OCI-M1 (cell line): ENCODE results near the gene NATD1.
A peak's percentile ranks its signal among the peaks of the same experiment; 100 is the strongest.

ENCODE experiments used
- DNase-seq: peaks from one replicate; lab custom pipeline; 2025; lab: John Stamatoyannopoulos, UW

NATD1 gene, protein sequence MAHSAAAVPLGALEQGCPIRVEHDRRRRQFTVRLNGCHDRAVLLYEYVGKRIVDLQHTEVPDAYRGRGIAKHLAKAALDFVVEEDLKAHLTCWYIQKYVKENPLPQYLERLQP

DNA sequence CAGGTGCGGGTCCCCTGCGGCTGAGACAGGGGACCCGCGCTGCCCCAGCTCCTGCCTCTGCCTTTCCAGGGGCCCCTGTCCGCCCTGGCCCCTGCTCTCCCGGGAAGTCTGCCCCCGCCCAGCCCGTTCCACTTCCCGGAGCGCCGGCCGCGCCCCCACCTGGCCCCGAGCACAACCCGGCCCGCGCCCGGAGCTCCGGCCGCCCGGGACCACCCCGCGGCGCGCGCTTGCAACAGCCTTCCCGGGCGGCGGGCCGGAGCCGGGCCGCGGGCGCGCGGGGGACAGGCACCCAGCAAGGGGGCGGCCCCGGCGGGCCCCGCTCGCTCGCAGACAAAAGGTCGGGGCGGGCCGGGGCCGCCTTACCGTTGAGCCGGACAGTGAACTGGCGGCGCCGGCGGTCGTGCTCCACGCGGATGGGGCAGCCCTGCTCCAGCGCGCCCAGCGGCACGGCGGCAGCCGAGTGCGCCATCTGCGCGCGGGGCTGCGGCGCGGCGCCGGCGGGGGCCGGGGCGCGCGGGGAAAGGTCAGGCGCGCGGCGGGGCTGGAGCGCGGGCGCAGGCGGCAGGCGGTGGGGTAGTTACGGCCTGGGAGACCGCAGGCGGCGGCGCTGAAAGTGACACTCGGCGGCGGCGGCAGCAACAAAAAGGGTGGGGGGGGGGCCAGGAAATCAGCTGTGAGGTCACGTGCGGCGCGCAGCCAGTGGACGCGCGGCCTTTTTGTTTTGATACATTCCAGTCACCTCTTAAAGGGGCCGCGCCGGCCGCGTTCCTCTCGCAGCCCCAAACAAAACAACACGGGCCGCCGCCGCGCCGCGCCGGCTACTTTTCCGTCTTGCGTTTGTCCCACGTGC, at the start of gene NATD1:
Gene NATD1 (minus strand): TSS at position 615 of the 850 bp plus-strand sequence. CDS start 146 bp downstream, at position 469.
- peak; percentile 94 for DNase-seq

DNA sequence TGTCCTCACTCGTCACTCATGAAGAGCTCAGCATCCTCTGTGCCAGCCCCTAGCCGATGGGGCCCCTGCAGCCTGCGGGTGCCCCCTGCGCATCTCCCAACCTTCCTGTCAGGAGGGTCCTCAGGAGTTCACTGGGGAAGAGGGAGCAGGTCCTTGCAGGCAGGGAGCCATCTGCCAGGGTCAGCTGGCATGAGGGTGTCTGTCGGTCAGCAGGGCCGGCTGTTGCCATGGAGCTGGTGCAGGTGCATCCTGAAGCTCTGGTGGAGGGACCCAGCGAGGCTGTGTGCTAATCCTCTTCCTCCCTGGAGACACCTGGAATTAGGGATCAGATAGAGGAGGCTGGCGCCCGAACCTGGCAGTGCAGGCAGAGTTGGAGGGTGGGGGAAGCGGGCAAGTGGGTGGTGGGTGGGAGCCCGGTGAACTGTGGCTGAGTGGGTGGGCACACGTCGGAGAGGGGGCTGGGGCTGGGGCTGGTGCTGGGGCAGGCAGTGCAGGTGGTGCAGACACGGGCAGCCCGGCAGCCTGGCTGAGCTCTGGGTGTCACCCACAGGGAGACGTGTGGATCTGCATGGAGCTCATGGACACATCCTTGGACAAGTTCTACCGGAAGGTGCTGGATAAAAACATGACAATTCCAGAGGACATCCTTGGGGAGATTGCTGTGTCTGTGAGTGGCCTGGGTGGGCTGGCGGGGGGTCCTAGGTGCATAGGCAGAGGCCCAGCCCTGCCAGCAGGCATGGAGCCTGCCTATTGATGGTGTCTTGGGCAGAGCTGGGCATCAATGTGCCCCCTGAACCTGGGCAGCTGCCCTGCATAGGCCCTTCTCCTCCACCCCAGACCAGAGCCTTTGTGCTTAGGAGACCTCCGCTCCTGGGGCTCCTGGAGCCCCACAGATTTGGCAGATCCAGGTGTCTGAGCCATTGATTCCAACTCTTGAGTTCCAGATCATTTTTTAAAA, 48.7 kb upstream of the NATD1 start:
- DNase-seq: no peak

DNA sequence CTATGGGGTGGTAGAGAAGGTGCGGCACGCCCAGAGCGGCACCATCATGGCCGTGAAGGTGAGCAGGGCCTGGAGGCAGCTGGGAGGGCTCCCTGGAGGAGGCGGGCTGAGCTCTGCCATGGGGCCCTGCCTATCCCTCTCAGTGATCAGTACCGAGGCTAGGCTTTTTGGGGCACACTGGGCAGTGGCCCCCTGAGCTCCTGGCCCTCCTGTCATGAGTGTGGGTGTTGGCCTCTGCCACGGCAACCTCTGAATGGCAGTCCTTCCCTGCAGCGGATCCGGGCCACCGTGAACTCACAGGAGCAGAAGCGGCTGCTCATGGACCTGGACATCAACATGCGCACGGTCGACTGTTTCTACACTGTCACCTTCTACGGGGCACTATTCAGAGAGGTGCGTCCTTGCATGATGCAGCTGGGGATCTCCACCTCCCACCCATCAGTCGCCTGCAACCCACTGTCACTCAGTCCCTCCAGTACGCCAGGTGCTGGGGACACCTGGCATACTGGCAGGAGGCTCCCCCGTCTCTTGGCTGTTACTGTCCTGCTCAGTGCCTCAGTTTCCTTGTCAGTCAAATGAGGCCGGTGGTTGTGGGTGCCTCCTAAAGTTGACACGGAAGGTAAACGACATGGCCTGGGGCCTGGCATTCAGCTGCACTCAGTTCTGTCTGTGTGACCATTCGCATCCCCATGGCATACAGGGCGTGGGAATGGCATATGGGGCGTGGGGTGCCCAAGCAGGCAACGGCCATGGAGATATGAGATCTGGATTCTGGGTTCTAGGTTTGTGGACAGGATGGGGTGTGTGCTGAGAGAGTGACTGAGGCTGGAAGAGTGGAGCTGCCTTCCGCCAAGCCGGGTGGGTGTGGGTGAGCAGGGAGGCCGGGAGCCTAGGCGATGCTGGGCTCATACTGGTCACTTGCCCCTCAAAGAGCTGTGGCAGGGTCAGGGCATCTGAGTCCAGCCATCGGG, 47.7 kb upstream of the NATD1 start:
- no peak for DNase-seq

DNA sequence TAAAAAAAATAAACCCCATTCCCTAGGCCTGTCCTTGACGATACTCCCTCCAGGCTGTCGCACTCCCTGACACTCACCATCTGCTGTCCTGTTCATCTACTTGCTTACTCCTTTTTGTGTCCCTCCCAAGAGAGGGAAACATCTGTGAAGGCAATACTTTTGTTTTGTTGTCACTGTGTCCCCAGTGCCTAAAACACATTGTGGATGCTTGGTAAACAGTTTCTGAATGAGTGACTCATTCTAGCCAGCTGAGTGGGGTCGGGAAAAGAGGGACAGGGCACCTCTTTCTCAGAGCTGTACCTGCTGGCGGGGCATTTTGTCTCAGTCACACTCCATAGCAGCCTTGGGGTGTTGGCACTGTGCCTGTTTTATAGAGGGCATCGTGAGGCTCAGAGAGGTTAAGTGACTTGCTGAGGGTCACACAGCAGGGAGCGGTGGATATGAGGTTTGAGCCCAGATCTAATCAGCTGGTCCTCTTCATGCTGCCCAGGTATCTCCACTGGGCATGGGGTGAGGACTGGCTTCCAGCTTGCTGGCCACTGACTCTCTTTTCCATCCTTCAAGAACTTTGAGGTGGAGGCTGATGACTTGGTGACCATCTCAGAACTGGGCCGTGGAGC, 46.9 kb upstream of the NATD1 start:
- no peak for DNase-seq

DNA sequence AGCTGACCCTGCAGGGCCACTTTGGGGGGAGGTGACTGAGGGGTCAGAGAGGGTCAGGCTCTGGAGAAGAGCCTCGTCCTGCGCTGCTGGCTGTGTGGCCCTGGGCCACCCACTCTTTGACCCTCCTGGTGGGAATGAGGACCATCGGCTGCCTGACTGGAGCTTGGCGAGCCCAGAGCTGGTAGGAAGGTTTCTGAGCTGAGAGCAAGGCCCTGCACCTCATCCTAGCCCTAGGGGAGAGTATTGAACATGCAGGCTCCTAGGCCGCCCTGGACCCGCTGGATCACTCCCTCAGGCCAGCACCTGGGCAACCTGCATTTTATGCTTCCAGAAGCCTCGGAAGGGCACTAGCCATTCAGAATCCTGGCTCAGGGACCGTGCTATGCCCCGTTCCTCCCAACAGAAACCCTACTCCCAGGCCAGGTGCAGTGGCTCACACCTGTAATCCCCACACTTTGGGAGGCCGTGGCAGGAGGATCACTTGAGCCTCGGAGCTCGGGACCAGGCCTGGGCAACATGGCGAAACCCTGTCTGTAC, 45.8 kb upstream of the NATD1 start:
- DNase-seq: no peak

DNA sequence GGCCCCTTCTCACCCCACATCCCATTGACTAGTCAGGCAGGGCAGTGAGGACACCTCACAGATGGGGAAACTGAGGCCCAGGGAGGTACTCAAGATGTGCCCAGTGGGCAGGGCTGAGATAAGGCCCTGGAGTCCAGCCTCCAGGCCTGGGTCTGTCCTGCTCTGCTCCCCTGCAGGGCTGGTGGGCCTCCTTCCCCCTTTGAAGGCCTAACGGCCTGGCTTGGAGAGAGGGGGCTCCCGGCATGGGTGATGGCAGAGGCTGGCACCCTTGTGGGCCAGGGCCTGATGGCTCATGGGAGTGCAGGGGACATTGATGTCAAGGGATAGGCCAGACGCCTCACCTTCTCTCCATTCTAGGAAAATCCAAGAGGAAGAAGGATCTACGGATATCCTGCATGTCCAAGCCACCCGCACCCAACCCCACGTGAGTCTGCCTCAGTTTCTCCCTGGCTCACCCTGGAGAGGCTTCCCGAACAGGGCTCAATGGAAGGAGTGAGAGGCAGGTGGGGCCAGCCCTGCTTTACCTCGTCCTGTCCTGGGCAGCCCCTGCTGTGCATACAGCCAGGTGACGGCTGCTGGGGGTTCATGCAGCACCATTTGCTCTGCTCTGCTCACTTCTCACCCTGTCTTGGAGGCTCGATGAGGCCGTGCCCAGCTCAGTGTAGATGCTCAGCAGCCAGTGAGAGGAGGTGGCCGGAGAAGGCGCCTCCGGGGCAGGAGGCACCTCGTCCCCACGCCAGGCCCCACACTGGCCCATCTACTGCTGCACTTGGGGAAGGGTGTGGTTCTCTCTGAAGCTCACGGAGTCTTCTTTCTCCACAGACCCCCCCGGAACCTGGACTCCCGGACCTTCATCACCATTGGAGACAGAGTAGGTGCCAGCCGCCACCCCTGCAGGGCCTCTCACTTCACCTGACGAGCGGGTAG, 45.1 kb upstream of the NATD1 start:
- DNase-seq: no peak

DNA sequence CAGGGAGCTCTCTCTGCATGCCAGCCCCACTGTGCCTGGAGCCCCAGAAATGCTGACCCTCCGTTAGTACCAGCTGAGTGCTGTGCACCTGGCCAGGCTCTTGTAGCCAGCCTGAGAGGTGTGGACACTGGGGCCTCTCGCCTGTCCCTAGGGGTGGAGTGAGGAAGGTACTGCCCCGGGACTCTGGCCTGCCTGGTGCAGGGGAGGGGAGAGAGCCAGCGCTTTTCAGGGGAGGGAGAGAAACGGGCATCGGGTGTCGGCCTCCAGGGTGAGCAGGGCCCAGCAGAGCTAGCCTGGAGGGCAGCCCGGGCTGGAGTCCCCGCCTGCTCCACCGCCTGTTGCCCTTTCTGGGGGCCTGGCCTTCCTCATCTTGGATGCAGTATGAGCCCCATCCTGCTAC, 44.4 kb upstream of the NATD1 start:
- no peak for DNase-seq

DNA sequence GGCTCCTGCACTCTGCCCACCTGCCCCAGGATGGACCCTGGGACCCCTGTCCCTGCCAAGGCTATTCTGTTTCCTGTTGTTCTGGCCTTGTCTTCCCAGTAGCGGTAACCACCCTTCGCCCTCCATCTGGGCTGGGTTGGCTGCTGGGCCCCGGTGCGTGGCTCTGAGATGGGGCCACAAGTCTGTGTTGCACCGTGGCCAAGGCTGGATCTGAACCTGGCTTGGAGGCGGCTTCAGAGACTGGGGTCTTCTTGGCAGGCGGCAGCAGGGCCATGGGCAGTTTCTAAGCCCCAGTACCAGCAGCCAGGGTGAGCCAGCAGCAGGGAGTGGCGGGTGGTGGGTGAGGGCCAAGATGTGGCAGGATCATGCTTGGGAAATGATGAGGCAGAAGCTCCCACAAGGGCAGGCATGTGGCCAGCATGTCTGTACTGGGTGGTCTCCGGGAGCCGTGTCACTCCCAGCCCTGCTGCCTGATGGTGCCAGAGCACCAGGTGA, 43.9 kb upstream of the NATD1 start:
- no peak for DNase-seq

DNA sequence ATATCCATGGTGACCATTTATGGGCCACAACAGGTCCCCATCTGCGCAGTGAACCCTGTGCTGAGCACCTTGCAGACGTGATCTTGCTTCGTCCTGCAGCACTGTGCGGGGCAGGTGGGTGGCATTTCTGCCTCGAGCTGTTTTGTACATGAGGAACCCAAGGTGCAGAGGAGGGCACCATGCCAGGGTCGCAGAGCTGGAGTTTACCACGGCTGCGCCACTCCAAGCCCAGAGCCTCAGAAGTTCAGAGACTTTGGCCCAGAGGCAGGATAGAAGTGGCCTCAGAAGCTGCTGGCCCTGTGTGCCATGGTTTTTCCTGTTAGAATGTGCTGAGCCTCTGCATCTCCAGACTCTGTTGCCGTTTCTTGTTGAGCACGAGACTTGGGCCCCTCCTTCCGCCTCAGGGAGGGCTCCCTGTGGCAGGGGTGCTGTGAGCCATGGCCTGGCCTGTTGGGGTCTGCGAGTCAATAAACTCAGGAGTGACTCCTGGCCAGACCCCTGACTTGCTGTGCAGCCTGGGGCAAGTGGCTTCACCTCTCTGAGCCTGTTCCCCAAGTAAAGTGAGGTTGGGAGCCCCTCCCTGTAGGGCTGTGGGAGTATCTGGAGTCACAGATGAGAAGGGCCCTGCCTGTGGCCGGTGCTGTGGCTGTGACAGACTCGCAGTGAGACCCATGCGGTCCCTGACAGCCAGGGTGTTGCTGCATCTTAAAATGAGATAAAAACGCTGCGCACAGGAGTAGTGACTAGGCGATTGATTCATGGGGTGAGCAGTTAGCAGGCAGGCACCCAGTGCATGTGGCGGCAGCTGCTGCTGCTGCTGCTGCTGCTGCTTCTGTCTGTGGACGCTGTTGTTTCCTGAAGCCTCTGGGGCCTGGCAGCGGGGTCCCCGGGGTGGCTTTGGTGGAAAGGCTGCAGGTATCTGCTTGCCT, 43.2 kb upstream of the NATD1 start:
- peak; percentile 74 for DNase-seq

DNA sequence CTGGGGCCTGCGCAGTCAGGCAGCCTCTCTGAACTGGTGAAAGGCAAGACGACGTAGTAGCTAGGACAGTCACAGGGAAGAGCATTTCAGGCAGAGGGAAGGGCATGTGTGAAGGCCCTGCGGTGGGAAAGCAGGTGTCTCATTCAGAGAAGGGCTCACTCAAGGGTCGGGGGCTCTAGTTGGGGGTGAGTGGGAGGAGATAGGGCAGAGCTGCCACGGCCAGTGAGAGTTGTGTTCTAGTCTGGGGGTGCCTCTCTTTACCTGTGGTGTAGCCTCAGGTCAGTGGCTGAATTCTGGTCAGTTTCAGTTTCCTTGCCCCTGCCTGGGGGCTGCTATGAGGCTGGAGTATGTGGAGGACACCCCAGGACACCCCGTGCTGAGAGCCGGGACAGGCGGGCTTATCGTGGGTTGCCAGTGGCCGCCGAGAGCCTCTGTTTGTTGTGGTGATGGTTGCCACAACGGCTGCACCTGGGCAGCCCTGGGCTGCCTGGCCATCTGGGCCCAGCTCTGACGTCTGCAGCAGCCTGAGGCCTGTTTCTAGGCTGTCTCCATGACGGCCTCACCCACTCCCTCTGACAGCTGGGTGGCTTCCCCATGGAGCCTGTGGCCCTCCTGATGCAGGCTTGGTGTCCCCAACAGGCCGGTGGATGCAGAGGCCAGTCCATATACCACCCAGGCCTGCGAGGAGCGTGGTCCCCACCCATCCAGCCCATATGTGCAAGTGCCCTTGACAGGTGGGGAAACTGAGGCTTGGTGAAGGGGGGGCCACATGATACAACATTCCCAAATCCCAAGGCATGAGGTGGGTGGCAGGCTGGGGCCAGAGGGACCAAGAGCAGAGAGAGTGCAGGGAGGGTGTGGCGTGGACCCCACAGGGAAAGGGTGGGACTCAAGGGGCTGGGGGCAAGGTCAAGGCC, 42.1 kb upstream of the NATD1 start:
- DNase-seq: no peak

DNA sequence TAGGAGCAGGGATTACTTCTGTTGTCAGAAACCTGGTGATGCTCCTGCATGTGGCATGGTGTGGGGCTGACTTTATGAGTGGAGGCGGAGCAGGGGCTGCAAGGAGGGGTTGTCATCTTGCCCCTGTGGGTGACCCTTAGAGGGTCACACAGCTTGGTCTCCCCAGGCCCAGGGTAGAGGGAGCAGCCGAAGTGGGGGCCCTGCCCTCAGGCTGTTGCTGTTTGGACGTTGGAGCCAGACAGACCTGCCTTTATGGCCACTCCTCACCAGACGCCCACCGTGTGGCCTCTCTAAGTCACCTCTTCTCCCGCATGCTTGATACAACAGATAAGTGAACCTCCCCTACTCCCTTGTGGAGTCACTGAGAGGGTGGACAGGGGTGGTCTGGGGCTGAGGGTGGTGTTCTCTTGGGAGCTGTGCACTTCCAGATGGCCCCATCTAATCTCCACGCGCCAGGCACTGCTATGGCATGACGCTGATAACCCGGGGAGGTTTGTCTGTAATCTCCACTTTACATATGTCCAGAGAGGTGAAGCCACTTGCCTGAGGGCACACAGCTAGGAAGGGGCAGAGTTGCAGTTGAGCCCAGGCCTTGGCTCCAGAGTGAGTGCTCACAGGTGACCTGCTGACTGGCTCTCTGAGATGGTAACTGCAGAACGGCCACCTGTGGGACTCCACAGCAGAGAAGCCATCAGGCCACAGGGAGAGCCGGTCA, 41.3 kb upstream of the NATD1 start:
- peak; percentile 50 for DNase-seq

DNA sequence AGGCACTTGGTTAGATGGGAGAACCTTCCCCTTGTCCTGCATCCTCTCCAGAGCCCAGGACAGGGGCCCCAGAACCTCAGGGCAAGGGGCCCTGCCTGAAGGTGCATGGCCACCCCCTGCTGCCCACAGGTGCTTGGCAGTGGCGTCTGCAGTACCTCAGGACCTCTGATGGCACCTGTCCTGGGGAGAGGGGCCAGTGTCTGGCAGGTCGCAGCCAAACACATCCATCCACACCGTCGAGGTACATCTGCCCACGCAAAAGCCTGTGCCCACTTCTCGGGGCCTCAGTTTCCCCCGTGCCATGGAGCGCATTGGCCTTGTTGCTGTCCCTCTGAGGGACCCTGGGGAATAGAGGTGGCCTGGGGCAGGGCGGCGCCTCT, 40.6 kb upstream of the NATD1 start:
- no peak for DNase-seq

DNA sequence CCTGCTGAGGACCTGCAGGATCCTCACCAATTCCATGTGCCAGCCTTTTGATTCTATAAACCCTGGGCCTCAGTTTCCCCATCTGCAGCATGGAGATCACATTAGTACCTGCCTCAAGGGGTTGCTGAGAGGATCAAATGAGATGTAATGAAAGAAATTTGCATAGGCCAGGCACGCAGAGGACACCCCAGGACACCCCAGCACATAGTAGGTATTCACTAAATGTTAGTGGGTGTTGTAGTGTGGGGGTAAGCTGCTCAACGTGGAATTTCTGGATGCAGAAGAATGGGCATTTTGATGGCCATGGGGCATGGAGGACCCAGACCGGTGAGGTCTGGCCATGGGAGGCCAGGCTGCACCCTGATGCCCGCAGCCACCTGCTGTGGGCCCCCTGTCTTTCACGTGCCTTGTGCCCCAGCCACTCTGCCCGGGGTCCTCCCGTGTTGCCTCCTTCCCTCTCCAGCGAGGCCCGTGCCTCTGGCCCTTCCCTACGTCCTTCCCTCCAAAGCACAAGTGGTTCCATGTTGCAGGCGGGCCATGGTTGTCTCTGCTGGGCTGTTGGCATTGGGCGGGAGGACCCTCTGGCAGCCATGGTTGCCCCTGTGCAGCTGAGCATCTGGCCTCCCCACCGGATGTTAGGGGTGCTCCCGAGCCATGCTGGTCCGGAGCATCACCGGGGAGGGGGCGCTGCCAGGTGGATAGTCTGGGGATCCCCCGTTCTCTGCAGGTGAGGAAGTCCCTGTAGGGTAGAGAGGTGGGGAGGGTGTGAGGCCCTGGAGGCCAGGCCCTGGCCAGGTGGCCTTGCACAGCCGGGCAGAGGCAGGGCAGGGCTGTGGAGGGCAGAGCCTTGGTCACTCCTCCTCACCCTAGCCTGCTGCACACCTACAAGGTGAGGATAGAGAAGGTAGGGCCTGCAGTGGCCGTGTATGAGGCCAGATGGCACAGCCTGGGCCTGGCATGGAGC, 39.9 kb upstream of the NATD1 start:
- no peak for DNase-seq

DNA sequence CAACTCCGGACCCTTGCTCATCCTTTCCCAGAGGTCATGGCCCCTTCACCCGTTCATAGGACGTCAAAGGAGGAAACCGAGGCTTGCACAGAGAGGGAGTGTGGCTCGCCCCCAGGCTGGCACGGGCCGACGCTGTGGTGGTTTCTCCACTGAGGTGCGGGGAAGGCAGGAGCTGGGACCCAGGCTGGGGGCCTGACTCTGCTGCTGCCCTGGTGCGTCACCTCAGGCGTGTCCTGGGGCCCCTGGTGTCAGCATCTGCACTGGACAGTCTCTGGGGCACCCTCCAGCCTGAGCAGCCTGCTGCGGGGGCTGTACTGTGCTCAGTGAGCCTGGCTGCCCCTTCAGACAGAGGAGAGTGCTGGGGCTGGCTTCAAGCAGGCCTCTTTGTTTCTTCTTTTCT, 38.7 kb upstream of the NATD1 start:
- DNase-seq: no peak

DNA sequence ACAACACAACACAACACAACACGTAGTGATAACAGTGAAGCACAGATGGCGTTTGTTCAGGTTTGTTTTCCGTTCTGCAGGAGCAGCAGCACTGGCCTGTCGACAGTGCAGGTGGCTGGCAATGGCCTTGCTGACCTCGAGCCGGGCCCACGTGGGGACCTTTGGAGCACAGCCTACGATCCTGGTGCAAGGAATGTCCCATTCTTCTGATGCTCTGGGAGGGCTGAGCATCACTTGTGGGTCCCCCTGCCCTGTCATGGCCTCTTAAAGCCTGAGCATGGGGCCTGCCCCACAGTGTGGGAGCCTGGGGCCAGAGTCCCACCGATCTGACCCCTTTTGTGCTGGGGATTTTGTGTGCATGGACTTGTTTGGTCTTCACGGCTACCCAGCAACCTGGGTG, 38.1 kb upstream of the NATD1 start:
- no peak for DNase-seq
